Measurements from ENCODE around the gene FGF10.

The FGF10 gene

DNA sequence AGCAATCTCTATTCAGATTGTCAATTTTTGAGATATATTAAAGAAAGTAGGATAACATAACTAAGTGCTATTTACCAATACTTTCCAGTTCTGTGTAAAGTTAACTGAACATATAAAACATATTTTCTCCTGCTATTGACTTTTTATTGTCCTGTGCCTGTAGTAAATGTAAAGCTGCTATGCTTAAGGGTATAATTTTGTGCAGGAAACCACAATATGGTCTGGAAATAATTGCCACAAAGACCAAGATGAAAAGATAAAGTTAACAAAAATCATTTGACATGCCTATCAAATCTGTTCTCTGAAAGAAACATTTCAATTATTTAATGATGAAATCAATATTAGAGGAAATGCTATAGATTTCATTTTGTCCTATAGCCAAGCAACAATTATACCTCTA is 121.3 kb downstream of the FGF10 start:
- TF ChIP-seq FOXP2 (optimal IDR thresholded peaks at IDR 0.05; ENCODE audit: borderline replicate concordance, extremely low read depth, extremely low read length, insufficient read depth) (no peak), POLR2AphosphoS5 (IDR thresholded peaks at IDR 0.05; ENCODE audit: low read depth, low read length) (no peak), TAF1 (IDR thresholded peaks at IDR 0.05; ENCODE audit: borderline replicate concordance, insufficient read depth, low read length) (no peak), SIN3A (IDR thresholded peaks at IDR 0.05; ENCODE audit: borderline replicate concordance, insufficient read depth, low read length) (no peak)
- TF ChIP-seq, protein P1, sequence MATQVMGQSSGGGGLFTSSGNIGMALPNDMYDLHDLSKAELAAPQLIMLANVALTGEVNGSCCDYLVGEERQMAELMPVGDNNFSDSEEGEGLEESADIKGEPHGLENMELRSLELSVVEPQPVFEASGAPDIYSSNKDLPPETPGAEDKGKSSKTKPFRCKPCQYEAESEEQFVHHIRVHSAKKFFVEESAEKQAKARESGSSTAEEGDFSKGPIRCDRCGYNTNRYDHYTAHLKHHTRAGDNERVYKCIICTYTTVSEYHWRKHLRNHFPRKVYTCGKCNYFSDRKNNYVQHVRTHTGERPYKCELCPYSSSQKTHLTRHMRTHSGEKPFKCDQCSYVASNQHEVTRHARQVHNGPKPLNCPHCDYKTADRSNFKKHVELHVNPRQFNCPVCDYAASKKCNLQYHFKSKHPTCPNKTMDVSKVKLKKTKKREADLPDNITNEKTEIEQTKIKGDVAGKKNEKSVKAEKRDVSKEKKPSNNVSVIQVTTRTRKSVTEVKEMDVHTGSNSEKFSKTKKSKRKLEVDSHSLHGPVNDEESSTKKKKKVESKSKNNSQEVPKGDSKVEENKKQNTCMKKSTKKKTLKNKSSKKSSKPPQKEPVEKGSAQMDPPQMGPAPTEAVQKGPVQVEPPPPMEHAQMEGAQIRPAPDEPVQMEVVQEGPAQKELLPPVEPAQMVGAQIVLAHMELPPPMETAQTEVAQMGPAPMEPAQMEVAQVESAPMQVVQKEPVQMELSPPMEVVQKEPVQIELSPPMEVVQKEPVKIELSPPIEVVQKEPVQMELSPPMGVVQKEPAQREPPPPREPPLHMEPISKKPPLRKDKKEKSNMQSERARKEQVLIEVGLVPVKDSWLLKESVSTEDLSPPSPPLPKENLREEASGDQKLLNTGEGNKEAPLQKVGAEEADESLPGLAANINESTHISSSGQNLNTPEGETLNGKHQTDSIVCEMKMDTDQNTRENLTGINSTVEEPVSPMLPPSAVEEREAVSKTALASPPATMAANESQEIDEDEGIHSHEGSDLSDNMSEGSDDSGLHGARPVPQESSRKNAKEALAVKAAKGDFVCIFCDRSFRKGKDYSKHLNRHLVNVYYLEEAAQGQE (IDR thresholded peaks at IDR 0.05; ENCODE audit: insufficient read depth in 1 of 2, low read depth in 2 of 2, low read length in 2 of 2), result no peak

DNA sequence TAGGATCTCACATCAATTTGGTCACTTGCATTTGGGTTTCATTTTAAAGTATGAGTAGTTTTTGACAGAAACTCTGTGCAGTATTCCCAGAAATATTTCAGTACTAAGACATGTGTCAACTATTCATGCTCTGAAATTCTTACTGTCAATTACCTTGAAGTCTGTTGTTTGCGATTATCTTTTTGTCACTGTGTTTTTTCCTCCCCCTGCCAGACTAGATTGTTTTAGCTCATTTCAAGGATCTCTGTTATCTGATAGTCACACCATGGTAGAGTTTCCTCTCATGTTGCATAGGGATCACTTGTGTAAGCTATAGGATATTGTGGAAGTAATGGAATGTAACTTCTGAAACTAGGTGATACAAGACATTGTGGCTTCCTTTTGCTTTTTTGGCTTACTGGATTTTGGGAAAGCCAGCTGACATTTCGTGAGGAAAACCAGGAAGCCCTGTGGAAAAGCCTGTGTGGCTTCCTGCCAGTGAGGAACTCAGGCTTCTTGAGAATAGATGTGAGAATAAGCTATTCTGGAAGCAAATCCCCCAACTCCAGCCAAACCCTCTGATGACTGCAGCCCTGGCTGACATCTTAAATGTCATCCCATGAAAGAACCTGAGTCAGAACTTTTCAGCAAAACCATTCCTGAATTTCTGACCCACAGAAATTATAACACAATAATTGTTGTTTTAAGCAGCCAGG is 122.2 kb downstream of the FGF10 start:
- TF ChIP-seq, protein P1 (IDR thresholded peaks at IDR 0.05; ENCODE audit: insufficient read depth in 1 of 2, low read depth in 2 of 2, low read length in 2 of 2), result no peak
- TF ChIP-seq FOXP2 (optimal IDR thresholded peaks at IDR 0.05; ENCODE audit: borderline replicate concordance, extremely low read depth, extremely low read length, insufficient read depth), result no peak
- TF ChIP-seq SIN3A (IDR thresholded peaks at IDR 0.05; ENCODE audit: borderline replicate concordance, insufficient read depth, low read length), result no peak
- no peak for TF ChIP-seq POLR2AphosphoS5 (IDR thresholded peaks at IDR 0.05; ENCODE audit: low read depth, low read length)
- TF ChIP-seq TAF1 (IDR thresholded peaks at IDR 0.05; ENCODE audit: borderline replicate concordance, insufficient read depth, low read length), result no peak

DNA sequence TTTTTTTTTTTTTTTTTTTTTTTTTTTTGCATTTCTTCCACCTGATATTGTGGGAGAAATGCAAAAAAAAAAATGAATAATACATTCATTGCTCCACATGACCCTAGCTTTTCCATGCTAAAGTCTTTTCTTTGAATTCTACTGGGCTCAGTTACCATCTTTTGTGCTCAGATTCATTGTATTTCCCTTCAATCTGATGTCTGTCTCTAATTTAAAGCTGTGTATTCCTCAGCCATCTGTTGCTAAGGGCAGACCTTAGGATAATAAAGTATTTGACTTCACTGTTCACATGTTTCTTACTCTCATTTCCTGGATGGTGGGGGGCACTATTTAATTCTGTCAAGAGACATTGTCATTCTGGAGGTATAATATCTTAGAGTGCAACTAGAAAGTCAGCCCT is 123.5 kb downstream of the FGF10 start:
- TF ChIP-seq, protein P1 (IDR thresholded peaks at IDR 0.05; ENCODE audit: insufficient read depth in 1 of 2, low read depth in 2 of 2, low read length in 2 of 2), result no peak
- TF ChIP-seq SIN3A (IDR thresholded peaks at IDR 0.05; ENCODE audit: borderline replicate concordance, insufficient read depth, low read length), result no peak
- TF ChIP-seq POLR2AphosphoS5 (IDR thresholded peaks at IDR 0.05; ENCODE audit: low read depth, low read length), result no peak
- no peak for TF ChIP-seq FOXP2 (optimal IDR thresholded peaks at IDR 0.05; ENCODE audit: borderline replicate concordance, extremely low read depth, extremely low read length, insufficient read depth)

DNA sequence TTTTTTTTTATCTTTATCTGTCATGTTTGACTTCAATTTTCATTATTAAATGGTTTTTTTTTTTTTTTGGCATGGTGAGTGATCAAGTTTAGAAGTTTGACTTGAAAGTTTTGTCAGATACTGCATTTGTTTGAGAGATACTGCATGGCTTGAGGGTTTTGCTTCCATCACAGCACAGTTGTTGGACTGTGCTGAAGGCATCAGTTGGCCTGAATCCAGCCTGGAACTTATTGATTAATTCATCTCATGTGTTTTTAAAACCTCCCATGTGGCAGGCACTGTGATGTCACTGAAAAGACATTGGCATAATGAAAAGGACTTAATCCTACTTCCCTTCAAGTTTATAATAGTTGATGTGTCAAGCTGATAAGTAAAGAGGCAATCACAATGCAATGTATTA is 128.4 kb downstream of the FGF10 start:
- TF ChIP-seq, protein P1 (IDR thresholded peaks at IDR 0.05; ENCODE audit: insufficient read depth in 1 of 2, low read depth in 2 of 2, low read length in 2 of 2), result no peak
- TF ChIP-seq TAF1 (IDR thresholded peaks at IDR 0.05; ENCODE audit: borderline replicate concordance, insufficient read depth, low read length) (no peak), FOXP2 (optimal IDR thresholded peaks at IDR 0.05; ENCODE audit: borderline replicate concordance, extremely low read depth, extremely low read length, insufficient read depth) (no peak), POLR2AphosphoS5 (IDR thresholded peaks at IDR 0.05; ENCODE audit: low read depth, low read length) (no peak)
